PC-9 (cell line): Measurements from ENCODE around the gene MKX. TPM values are rescaled to one million over a fixed set of nuclear protein-coding genes. Genes with fewer than 3 reads are reported as not detected.

ENCODE experiments used
- BruUV-seq: library from RNA; stranded (reverse); fragments of 400-500 nt; replicated peaks from 2 replicates; lab custom pipeline; 2021; lab: Mats Ljungman, UMichigan
- CTCF ChIA-PET: fragments of 300-600 bp; sonication (Branson Sonifier 250); formaldehyde crosslinking; loops from one replicate; lab custom pipeline; 2022; ENCODE audit warnings: antibody characterized with exemption; lab: Charles Lee
- POLR2A ChIA-PET: fragments of 300-600 bp; sonication (Branson Sonifier 250); formaldehyde crosslinking; loops from one replicate; lab custom pipeline; 2022; ENCODE audit warnings: antibody characterized with exemption; ENCODE audit not compliant: unreplicated experiment; lab: Charles Lee
- DNase-seq, 2 experiments: peaks; one replicate each; pipeline versions ENCODE4 v3.0.0 to v3.0.0-alpha.2; 2015 to 2022; ENCODE audit warnings: mixed read lengths in 1 of 2
- H2AFZ ChIP-seq: fragments of 200-600 bp; sonication (generic); 2 replicates; pipeline ENCODE4 v1.8.1; 2017; ENCODE audit warnings: antibody characterized with exemption
- H3F3A ChIP-seq: fragments of 200-600 bp; sonication (generic); 2 replicates; pipeline ENCODE4 v1.8.1; 2017; ENCODE audit warnings: antibody characterized with exemption, mild to moderate bottlenecking, low read depth; ENCODE audit not compliant: insufficient read depth
- H3K27ac ChIP-seq: fragments of 200-600 bp; sonication (generic); 2 replicates; pipeline ENCODE4 v1.6.1; 2016; ENCODE audit warnings: mixed run types
- H3K27me3 ChIP-seq: fragments of 200-600 bp; sonication (generic); 2 replicates; pipeline ENCODE4 v1.6.1; 2016; ENCODE audit warnings: low read depth, mixed run types; ENCODE audit not compliant: insufficient read depth
- H3K36me3 ChIP-seq: fragments of 200-600 bp; sonication (generic); 2 replicates; pipeline ENCODE4 v1.6.1; 2016; ENCODE audit warnings: low read depth, mixed run types
- H3K4me1 ChIP-seq: fragments of 200-600 bp; sonication (generic); replicated peaks from 2 replicates; pipeline ENCODE4 v1.6.1; 2016; ENCODE audit warnings: mixed run types; ENCODE audit not compliant: insufficient read depth
- H3K4me2 ChIP-seq: fragments of 200-600 bp; sonication (generic); 2 replicates; pipeline ENCODE4 v1.6.1; 2017; ENCODE audit warnings: mixed run types
- H3K4me3 ChIP-seq: fragments of 200-600 bp; sonication (generic); 2 replicates; pipeline ENCODE4 v1.6.1; 2016; ENCODE audit warnings: mixed run types
- H3K79me2 ChIP-seq: fragments of 200-600 bp; sonication (generic); 2 replicates; pipeline ENCODE4 v1.6.1; 2017; ENCODE audit warnings: low read depth, mixed run types
- H3K9me2 ChIP-seq: fragments of 200-600 bp; sonication (generic); 2 replicates; pipeline ENCODE4 v1.8.1; 2017; ENCODE audit warnings: mild to moderate bottlenecking; ENCODE audit not compliant: insufficient read depth
- H3K9me3 ChIP-seq: fragments of 200-600 bp; sonication (generic); 2 replicates; pipeline ENCODE4 v1.8.1; 2016; ENCODE audit warnings: low read depth; ENCODE audit not compliant: insufficient read depth
- H4K20me1 ChIP-seq: fragments of 200-600 bp; sonication (generic); 2 replicates; pipeline ENCODE4 v1.8.1; 2017; ENCODE audit not compliant: insufficient read depth
- CTCF ChIP-seq: fragments of 200-600 bp; sonication (generic); conservative IDR thresholded peaks from 2 replicates; pipeline ENCODE4 v1.6.1; 2017; ENCODE audit warnings: mixed run types, antibody characterized with exemption, mild to moderate bottlenecking, moderate library complexity
- EZH2 ChIP-seq: fragments of 200-600 bp; sonication (generic); IDR thresholded peaks from 2 replicates; pipeline ENCODE4 v1.8.0; 2017; ENCODE audit warnings: antibody characterized with exemption, low read depth
- intact Hi-C: fragments of 100-400 bp; cut with micrococcal nuclease; formaldehyde crosslinking; loops from one replicate; pipeline ENCODE4 v1.10.0; 2022; ENCODE audit not compliant: unreplicated experiment
- total RNA-seq: library from RNA; stranded (reverse); gene quantifications from 2 replicates; pipeline ENCODE4 v1.2.3, GENCODE V29; 2021

MKX gene
- total RNA-seq, 1 experiment from 2014 or later = not detected

GRCh38 chr10:27710014-27710413, 35.6 kb downstream of the MKX start:
- intact Hi-C loops = no loop called here
- Histone ChIP-seq H2AFZ (no peak overlapping the region), H3K79me2 (no peaks in the 10 kb centered on the region), H3K27me3 (peaks cover 14% of the 10 kb centered on the region; the same call in 1 of the 2 replicates), H3K36me3 (no peaks in the 10 kb centered on the region), H3F3A (no peaks in the 10 kb centered on the region), H3K4me2 (no peak overlapping the region), H3K9me3 (no peaks in the 10 kb centered on the region), H3K9me2 (no peaks in the 10 kb centered on the region), H4K20me1 (no peaks in the 10 kb centered on the region), H3K27ac (no peak overlapping the region), H3K4me1 (no peaks in the 10 kb centered on the region), H3K4me3 (no peak overlapping the region)
- no peak for TF ChIP-seq CTCF
- TF ChIP-seq EZH2 = no peak
- no peak for DNase-seq
- BruUV-seq = no TSS peak
- CTCF ChIA-PET = no interaction called here
- POLR2A ChIA-PET = no interaction called here

GRCh38 chr10:27709304-27709703, 36.3 kb downstream of the MKX start:
- Histone ChIP-seq H3K79me2 (no peaks in the 10 kb centered on the region), H3F3A (no peaks in the 10 kb centered on the region), H3K4me2 (no peak overlapping the region), H3K9me3 (no peaks in the 10 kb centered on the region), H3K27ac (no peak overlapping the region), H3K4me1 (no peaks in the 10 kb centered on the region), H3K4me3 (no peak overlapping the region), H3K27me3 (peaks cover 9% of the 10 kb centered on the region; the same call in 1 of the 2 replicates), H4K20me1 (no peaks in the 10 kb centered on the region), H3K9me2 (no peaks in the 10 kb centered on the region), H2AFZ (no peak overlapping the region), H3K36me3 (no peaks in the 10 kb centered on the region)
- TF ChIP-seq EZH2 (no peak), CTCF (no peak)
- CTCF ChIA-PET = no interaction called here
- DNase-seq = no peak
- POLR2A ChIA-PET = no interaction called here
- intact Hi-C loops = no loop called here
- no TSS peak for BruUV-seq

- no peak for DNase-seq
- no peaks in the 10 kb centered on the region for H3K9me2 ChIP-seq
- H3K4me3 ChIP-seq = no peak overlapping the region
- H3K27ac ChIP-seq = no peak overlapping the region
- TF ChIP-seq EZH2 = no peak
- TF ChIP-seq CTCF = no peak
- no peaks in the 10 kb centered on the region for H4K20me1 ChIP-seq
- no peak overlapping the region for H3K4me2 ChIP-seq
- ChIA-PET CTCF (no interaction called here), POLR2A (no interaction called here)
- H3F3A ChIP-seq = no peaks in the 10 kb centered on the region
- no TSS peak for BruUV-seq
- no peaks in the 10 kb centered on the region for H3K27me3 ChIP-seq
- H3K4me1 ChIP-seq = no peaks in the 10 kb centered on the region
- no peak overlapping the region for H2AFZ ChIP-seq
- H3K36me3 ChIP-seq = no peaks in the 10 kb centered on the region
- H3K9me3 ChIP-seq = no peaks in the 10 kb centered on the region
- H3K79me2 ChIP-seq = no peaks in the 10 kb centered on the region
- intact Hi-C loops = no loop called here
These were observed 43.6 kb downstream of the MKX start for GRCh38 chr10:27701938-27702537.
